ENCODE results near the gene SNIP1. TPM values are rescaled to one million over a fixed set of nuclear protein-coding genes. Genes with fewer than 3 reads are reported as not detected.

The SNIP1 gene
- total and polyA plus RNA-seq, 2 experiments from 2014 or later, result 6.5 to 10.5 TPM

DNA sequence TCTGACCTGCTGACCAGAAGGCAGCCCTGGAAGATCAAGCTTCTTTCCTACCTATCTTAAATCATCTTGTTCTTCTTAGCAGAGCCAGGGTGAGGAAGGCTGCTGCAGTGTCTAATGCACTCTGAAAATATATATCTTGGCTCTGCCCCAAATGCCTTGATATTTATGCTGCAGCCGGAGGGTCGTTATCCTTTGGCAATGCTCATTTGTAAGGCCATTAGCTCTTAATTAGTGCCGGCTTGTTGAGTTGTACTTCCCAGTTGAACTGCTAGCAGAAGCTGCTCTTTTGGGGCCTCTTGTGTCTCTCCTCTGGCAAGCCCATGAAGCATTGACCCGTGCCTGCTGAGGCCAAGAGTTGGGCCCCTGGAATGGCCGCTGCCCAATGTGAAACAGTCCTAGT, 45.8 kb upstream of the SNIP1 start:
- Histone ChIP-seq H3K36me3 (replicated peaks; ENCODE audit: insufficient read depth, low read depth) (no peaks in the 10 kb centered on the region), H3K4me2 (no peak overlapping the region), H3K27me3 (peaks cover 8% of the 10 kb centered on the region), H3K79me2 (peaks cover 7% of the 10 kb centered on the region), H3K4me1 (ENCODE audit: insufficient read depth) (peaks cover under 1% of the 10 kb centered on the region), H4K20me1 (ENCODE audit: insufficient read depth, poor library complexity, severe bottlenecking) (peaks cover 2% of the 10 kb centered on the region), H3K4me3 (no peak overlapping the region), H2AFZ (no peak overlapping the region), H3K27ac (no peak overlapping the region), H3K9me3 (ENCODE audit: low read depth) (no peaks in the 10 kb centered on the region), H3K9me2 (replicated peaks; ENCODE audit: insufficient read depth) (no peaks in the 10 kb centered on the region)
- WGBS (ENCODE audit: low lambda C conversion rate, missing lambda C conversion rate), result 86% methylated on average over 5 of the region's 5 CpGs
- no peak for DNase-seq (ENCODE audit: low spot score)
- TF ChIP-seq EZH2 (IDR thresholded peaks at IDR 0.05; ENCODE audit: borderline replicate concordance) (no peak), EZH2phosphoT487 (IDR thresholded peaks at IDR 0.05; ENCODE audit: low read depth, severe bottlenecking, unreplicated experiment) (no peak)
- TF ChIP-seq, protein P1, sequence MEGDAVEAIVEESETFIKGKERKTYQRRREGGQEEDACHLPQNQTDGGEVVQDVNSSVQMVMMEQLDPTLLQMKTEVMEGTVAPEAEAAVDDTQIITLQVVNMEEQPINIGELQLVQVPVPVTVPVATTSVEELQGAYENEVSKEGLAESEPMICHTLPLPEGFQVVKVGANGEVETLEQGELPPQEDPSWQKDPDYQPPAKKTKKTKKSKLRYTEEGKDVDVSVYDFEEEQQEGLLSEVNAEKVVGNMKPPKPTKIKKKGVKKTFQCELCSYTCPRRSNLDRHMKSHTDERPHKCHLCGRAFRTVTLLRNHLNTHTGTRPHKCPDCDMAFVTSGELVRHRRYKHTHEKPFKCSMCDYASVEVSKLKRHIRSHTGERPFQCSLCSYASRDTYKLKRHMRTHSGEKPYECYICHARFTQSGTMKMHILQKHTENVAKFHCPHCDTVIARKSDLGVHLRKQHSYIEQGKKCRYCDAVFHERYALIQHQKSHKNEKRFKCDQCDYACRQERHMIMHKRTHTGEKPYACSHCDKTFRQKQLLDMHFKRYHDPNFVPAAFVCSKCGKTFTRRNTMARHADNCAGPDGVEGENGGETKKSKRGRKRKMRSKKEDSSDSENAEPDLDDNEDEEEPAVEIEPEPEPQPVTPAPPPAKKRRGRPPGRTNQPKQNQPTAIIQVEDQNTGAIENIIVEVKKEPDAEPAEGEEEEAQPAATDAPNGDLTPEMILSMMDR (IDR thresholded peaks at IDR 0.05; ENCODE audit: poor library complexity), result no peak

DNA sequence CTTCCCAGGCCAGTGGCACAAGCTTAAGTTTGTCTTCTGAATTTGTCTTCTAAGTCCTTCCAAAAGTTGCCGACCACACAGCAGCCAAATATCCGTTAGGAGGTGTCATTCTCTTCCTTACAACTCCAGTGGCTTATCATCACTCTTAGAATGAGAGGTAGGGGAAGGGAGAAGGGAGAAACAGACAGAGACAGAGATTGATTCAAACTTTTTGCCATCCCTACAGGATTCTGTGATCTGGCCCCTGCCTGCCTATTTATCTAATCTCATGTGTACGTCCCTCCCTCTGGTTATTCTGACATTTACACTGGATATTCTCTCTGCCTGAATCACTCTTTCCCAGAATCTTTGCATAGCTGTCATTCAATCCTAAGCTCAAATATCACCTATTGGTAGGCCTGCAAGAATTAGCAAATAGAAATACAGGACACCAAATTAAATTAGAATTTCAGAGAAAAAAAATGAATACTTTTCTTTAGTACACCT, 42.1 kb upstream of the SNIP1 start:
- H4K20me1 ChIP-seq (ENCODE audit: insufficient read depth, poor library complexity, severe bottlenecking), result peaks cover 14% of the 10 kb centered on the region
- H2AFZ ChIP-seq, result peak overlapping the region; percentile 96
- TF ChIP-seq EZH2phosphoT487 (IDR thresholded peaks at IDR 0.05; ENCODE audit: low read depth, severe bottlenecking, unreplicated experiment) (no peak), EZH2 (IDR thresholded peaks at IDR 0.05; ENCODE audit: borderline replicate concordance) (no peak)
- TF ChIP-seq, protein P1 (IDR thresholded peaks at IDR 0.05; ENCODE audit: poor library complexity), result no peak
- peak overlapping the region; percentile 64 for H3K4me3 ChIP-seq
- H3K27me3 ChIP-seq, result peaks cover 3% of the 10 kb centered on the region
- H3K9me3 ChIP-seq (ENCODE audit: low read depth), result no peaks in the 10 kb centered on the region
- H3K4me2 ChIP-seq, result peak overlapping the region; percentile 91
- H3K27ac ChIP-seq, result peak overlapping the region; percentile 60
- H3K9me2 ChIP-seq (replicated peaks; ENCODE audit: insufficient read depth), result no peaks in the 10 kb centered on the region
- no peak for DNase-seq (ENCODE audit: low spot score)
- peaks cover 37% of the 10 kb centered on the region for H3K79me2 ChIP-seq
- H3K36me3 ChIP-seq (replicated peaks; ENCODE audit: insufficient read depth, low read depth), result no peaks in the 10 kb centered on the region
- H3K4me1 ChIP-seq (ENCODE audit: insufficient read depth), result peaks cover 11% of the 10 kb centered on the region
- WGBS (ENCODE audit: low lambda C conversion rate, missing lambda C conversion rate), result 7% methylated on average over 3 of the region's 3 CpGs

DNA sequence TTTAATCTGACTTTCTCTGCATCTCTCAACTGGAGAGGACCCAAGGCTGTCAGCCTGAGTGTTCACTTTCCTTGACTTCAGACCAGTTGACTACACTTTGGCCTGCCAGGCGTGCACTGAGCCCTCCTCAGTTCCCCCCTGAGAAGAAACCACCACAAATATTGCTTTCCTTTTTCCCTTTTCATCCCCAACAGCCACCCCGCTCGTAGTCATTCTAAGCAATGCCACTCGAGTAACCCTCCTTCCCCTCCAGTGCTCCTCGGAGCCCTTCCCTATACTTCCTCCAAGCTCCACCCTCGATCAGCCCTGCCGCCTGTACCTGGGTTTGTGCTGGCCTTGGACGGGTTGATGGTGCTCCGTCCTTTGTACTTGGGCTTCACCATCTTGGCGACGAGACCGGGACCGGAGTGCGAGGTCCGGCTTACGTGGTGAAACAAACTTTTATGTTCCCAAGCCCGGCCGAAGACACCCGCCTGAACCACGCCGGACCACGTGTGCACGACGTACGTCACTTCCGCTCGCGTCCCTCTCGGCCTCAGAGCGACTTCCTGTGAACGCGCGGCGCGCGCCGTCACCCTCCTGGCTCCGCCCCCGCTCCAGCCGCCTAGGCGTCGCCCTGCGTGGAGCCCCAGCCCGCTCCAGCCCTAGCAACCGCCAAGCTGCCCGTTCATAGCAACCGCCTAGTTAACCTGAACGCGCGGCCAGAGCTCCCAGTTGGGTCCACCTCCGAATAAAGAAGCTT, 41.5 kb upstream of the SNIP1 start, which contains the start of gene GNL2:
Gene GNL2 (minus strand): TSS at position 498 of the 742 bp plus-strand sequence. CDS start 115 bp downstream, at position 383.
- no peaks in the 10 kb centered on the region for H3K9me3 ChIP-seq (ENCODE audit: low read depth)
- no peaks in the 10 kb centered on the region for H3K36me3 ChIP-seq (replicated peaks; ENCODE audit: insufficient read depth, low read depth)
- H4K20me1 ChIP-seq (ENCODE audit: insufficient read depth, poor library complexity, severe bottlenecking), result peaks cover 14% of the 10 kb centered on the region
- no peaks in the 10 kb centered on the region for H3K9me2 ChIP-seq (replicated peaks; ENCODE audit: insufficient read depth)
- no peaks in the 10 kb centered on the region for H3K27me3 ChIP-seq
- peaks cover 11% of the 10 kb centered on the region for H3K4me1 ChIP-seq (ENCODE audit: insufficient read depth)
- H3K27ac ChIP-seq, result peak within 1 kb of the TSS; percentile 89
- H2AFZ ChIP-seq, result peak within 1 kb of the TSS; percentile 96
- peak within 1 kb of the TSS; percentile 73 for H3K4me3 ChIP-seq
- WGBS (ENCODE audit: low lambda C conversion rate, missing lambda C conversion rate), result under 1% methylated on average over 51 of the region's 51 CpGs
- TF ChIP-seq EZH2 (IDR thresholded peaks at IDR 0.05; ENCODE audit: borderline replicate concordance) (no peak), EZH2phosphoT487 (IDR thresholded peaks at IDR 0.05; ENCODE audit: low read depth, severe bottlenecking, unreplicated experiment) (no peak)
- TF ChIP-seq, protein P1 (IDR thresholded peaks at IDR 0.05; ENCODE audit: poor library complexity), result no peak
- H3K4me2 ChIP-seq, result peak within 1 kb of the TSS; percentile 91
- H3K79me2 ChIP-seq, result peaks cover 37% of the 10 kb centered on the region
- DNase-seq (ENCODE audit: low spot score), result peak; percentile 99

All from hepatocyte (in vitro differentiated cells).